GM13977 (cell line): Measurements from ENCODE around the gene VDAC2.
"Not testable (repeated sequence)": the region's sequence is repeated elsewhere in the genome, so short reads cannot be mapped to it uniquely, and the experiment has no call there.

Experiments used
- DNase-seq: peaks from one replicate; pipeline ENCODE4 v3.0.0; 2012; ENCODE audit warnings: low spot score
- in situ Hi-C: fragments of 300-500 bp; cut with MboI; formaldehyde crosslinking; loops from one replicate; pipeline ENCODE4 v1.12.0; 2022; ENCODE audit warnings: low sequenced_read_pairs, low pct_unique_long_range_greater_than_20kb, mixed read lengths, inconsistent platforms; ENCODE audit not compliant: unreplicated experiment
- TF ChIP-seq, protein P1 (sequence below): IDR thresholded peaks from 2 replicates; pipeline ENCODE4 v1.5.1; 2012; ENCODE audit warnings: mild to moderate bottlenecking, control low read depth; ENCODE audit not compliant: insufficient read depth; ENCODE audit errors: extremely low read depth, missing control alignments

VDAC2 gene

DNA sequence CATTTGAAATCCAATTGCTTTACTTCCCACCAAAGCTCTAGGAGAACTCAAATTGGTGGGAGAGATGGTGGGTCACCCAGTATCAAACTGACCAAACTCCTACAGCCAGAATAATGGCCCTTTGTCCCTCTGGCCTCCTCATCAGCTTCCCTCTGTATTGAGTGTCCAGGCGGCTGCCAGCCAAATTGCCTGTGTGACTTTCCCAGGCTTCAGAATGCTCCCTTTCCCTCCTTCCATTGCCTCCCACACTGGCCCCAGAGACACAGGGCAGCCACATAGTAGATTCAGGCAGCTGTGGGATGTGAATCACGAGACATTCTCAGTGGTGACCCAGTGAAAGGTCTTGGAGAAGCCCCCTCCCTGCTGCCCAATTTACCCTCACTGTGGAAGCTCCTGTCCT is 12.7 kb upstream of the VDAC2 start:
- no peak for DNase-seq
- TF ChIP-seq, protein P1, sequence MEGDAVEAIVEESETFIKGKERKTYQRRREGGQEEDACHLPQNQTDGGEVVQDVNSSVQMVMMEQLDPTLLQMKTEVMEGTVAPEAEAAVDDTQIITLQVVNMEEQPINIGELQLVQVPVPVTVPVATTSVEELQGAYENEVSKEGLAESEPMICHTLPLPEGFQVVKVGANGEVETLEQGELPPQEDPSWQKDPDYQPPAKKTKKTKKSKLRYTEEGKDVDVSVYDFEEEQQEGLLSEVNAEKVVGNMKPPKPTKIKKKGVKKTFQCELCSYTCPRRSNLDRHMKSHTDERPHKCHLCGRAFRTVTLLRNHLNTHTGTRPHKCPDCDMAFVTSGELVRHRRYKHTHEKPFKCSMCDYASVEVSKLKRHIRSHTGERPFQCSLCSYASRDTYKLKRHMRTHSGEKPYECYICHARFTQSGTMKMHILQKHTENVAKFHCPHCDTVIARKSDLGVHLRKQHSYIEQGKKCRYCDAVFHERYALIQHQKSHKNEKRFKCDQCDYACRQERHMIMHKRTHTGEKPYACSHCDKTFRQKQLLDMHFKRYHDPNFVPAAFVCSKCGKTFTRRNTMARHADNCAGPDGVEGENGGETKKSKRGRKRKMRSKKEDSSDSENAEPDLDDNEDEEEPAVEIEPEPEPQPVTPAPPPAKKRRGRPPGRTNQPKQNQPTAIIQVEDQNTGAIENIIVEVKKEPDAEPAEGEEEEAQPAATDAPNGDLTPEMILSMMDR = no peak
- in situ Hi-C loops = no loop called here

DNA sequence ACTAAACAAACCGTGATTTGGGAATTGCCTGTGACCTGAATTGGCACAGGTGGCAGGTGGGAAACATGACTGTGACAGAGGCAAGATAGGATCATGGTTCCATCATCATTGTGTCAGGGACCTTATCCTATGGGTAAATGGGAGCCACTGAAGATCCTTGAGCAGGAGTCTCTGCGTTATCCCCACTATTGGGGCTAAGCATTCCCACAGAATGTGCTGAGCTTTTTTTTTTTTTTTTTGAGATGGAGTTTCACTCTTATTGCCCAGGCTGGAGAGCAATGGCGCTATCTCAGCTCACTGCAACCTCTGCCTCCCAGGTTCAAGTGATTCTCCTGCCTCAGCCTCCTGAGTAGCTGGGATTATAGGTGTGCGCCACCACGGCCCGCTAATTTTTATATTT is 10.6 kb upstream of the VDAC2 start:
- in situ Hi-C loops, DNase-seq: not testable (repeated sequence)

DNA sequence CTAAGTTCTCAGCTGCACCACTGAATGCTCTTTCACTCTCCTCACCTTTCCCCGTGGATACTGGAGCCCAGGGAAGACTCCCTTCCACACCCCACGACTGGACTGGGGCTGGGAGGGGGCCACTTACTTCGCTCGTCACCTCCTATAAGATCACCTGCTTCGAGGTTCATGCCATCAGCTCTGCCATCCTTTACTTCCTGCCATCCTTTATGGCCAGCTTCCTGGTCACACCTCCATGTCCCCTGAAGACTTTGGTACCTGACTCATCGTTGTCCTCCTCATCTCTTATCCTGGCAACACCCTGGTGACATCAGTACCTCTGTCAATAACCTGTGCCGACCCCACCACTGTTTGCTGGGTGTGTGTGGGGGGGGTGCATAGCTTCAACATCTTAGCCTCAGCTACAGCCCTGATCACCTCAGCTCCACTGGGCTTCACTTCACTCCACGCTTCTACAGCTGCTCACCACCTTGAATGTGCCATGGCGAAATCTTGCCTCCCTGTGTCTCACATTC is 8.7 kb upstream of the VDAC2 start:
- TF ChIP-seq, protein P1 = no peak
- no peak for DNase-seq
- in situ Hi-C loops = no loop called here

DNA sequence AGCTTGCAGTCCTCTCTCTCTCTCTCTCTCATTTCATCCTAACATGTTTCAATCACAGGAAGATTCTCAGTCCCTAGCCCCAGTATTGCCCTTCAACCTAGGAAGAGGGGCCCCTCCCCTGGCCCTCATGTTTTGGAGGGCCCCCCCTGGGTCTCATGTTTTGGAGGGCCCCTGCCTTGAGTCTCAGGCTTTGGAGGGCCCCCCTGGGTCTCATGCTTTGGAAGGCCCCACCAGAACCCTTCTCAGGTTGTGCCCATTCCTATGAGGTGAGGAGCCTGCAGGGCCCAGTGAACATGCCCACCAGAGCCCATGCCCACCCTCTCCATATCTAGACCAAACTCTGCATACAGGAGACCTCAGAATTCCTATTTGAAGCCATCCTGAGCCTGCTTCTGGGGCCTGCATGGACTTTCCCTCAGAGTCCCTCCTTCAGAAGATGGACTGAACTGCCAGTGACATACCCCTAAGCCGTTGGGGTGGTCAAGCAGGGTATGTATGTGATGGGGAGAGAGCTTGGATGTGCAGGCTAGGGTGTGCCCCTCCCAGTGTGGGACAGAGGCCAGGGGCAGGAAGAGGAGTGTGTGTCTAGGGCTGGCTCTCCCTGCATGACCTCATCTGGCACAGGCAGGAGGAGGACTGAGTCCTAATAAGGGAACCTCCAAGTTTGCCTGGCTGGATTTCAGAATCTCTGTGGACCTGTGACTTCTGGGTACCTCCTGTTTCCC is 8.1 kb upstream of the VDAC2 start:
- in situ Hi-C loops = no loop called here
- no peak for DNase-seq
- TF ChIP-seq, protein P1 = no peak

DNA sequence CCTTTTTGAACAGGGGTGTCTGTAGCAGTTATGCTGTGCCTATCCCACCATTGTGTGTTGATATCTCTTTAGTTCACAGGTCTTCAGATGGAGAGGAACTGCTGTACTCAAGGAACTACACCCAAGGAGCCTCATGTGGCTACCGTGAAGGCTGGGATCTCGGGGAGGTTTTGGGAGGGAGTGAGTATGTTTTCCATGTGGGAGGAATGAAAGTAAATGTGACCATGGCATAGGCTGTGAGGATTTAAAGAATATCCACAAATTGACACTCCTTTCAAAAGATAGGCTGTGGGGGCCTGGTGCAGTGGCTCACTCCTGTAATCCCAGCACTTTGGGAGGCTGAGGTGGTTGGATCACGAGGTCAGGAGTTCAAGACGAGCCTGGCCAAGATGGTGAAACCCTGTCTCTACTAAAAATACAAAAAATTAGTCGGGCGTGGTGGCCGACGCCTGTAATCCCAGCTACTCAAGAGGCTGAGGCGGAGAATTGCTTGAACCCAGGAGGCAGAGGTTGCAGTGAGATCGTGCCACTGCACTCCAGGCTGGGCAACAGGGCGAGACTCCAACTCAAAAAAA is 7.5 kb upstream of the VDAC2 start:
- DNase-seq, in situ Hi-C loops: not testable (repeated sequence)

DNA sequence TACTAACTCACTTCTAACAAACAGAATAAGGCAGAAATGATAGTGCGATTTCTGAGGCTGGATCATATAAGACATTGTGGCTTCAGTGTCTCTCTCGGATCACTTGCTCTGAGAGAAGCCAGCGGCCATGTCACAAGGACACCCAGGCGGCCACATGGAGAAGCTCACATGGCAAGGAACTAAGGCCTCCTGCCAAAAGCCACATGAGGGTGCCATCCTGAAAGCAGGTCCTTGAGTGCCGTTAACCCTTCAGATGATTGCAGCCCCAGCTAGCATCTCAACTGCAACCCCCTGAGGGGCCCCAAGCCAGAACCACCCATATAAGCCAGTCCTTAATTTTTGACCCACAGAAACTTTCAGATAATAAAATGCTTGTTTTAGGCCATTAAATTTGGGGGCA is 6.9 kb upstream of the VDAC2 start:
- in situ Hi-C loops = no loop called here

DNA sequence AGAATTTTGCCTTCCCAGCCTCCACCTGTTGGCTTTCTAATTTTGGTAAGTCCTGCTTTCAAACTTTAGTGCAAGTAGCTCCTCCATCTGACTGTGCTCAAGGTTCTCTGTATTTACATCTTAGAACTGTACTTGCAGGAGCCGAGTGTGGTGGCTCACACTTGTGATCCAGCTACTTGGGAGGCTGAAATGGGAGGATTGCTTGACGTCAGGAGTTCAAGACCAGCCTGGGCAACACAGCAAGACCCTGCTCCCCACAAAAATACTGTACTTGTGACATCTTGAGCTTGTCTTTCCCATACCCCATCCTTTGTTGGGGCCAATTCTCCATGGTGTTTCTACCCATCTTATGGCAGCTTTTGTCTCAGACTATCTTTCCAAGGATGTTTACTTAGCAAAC is 4.7 kb upstream of the VDAC2 start:
- in situ Hi-C loops = no loop called here
- no peak for DNase-seq
- TF ChIP-seq, protein P1 = no peak

More for the DNA sequence above, 6.9 kb upstream of the VDAC2 start:
- TF ChIP-seq, protein P1 = no peak
- no peak for DNase-seq

DNA sequence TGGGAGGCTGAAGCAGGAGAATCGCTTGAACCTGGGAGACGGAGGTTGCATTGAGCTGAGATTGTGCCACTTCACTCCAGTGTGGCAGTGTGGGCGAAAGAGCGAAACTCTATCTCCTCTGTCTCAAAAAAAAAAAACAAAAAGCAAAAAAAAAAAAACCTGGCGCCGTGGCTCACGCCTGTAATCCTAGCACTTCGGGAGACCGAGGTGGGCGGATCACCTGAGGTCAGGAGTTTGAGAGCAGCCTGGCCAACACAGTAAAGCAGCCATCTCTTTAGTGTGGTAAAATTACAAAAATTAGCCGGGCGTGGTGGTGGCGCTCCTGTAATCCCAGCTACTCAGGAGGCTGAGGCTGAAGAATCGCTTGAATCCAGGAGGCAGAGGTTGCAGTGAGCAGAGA is 4.0 kb upstream of the VDAC2 start:
- in situ Hi-C loops, DNase-seq: not testable (repeated sequence)
